Testis (tissue), 3 donors: Measurements from ENCODE around the gene CARD18. TPM values are rescaled to one million over a fixed set of nuclear protein-coding genes. Genes with fewer than 3 reads are reported as not detected.

Source experiments
- DNase-seq: peaks from one replicate; pipeline ENCODE4 v3.0.0-alpha.2; 2019
- H3K27ac ChIP-seq, 2 donors: fragments of 200-600 bp; sonication (generic); one replicate each; pipeline ENCODE4 v1.5.1; 2019
- H3K27me3 ChIP-seq: fragments of 200-600 bp; sonication (generic); one replicate; pipeline ENCODE4 v1.5.1; 2019
- H3K36me3 ChIP-seq: fragments of 200-600 bp; sonication (generic); one replicate; pipeline ENCODE4 v1.5.1; 2017; ENCODE audit warnings: low read depth; ENCODE audit errors: missing control alignments
- H3K4me1 ChIP-seq: fragments of 200-600 bp; sonication (generic); one replicate; pipeline ENCODE4 v1.5.1; 2019
- H3K4me3 ChIP-seq, 2 donors: fragments of 200-600 bp; sonication (generic); one replicate each; pipeline ENCODE4 v1.5.1; 2017 to 2019
- H3K9me3 ChIP-seq: fragments of 200-600 bp; sonication (generic); one replicate; pipeline ENCODE4 v1.5.1; 2017
- POLR2A ChIP-seq: fragments of 450-650 bp; IDR thresholded peaks from one replicate; pipeline ENCODE4 v1.6.1; 2017; ENCODE audit warnings: antibody characterized with exemption, mild to moderate bottlenecking, moderate library complexity
- WGBS, 2 donors: methylation state at CpG; one replicate each; pipeline ENCODE4 v1.1.5; 2018; 5-methylcytosine and 5-hydroxymethylcytosine counted together
- intact Hi-C: fragments of 100-400 bp; cut with DNase I; formaldehyde crosslinking; loops from one replicate; pipeline ENCODE4 v1.15.1; 2023; ENCODE audit warnings: low total_unique reads
- polyA plus RNA-seq: library from polyadenylated mRNA; stranded (reverse); fragments of 350-450 nt; fragmentation: Illumina TruSeq; extraction: RNeasy Lipid Tissue Mini Kit (QIAGEN cat#74804); gene quantifications from one replicate; pipeline ENCODE4 v1.2.3, GENCODE V29; 2014; ENCODE audit warnings: low read depth, low replicate concordance; ENCODE audit not compliant: insufficient read depth
- total RNA-seq, 2 donors: library from RNA; depleted of rRNA; stranded (reverse); fragments of >200 nt; gene quantifications; one replicate each; pipeline ENCODE4 v1.2.3, GENCODE V29; 2016
- TF ChIP-seq, protein P1 (sequence below), 3 experiments: fragments of 450-650 bp in 2 of 3; fragments of 200-600 bp in 1 of 3; sonication (generic) in 1 of 3; IDR thresholded peaks; one replicate each; pipeline ENCODE4 v1.5.1; 2016 to 2019; ENCODE audit warnings: antibody characterized with exemption in 3 of 3, mild to moderate bottlenecking in 2 of 3, moderate library complexity in 1 of 3

Gene CARD18
- total and polyA plus RNA-seq, 3 donors from 2014 or later: 0.81 to 2.3 (median 0.92) TPM

DNA sequence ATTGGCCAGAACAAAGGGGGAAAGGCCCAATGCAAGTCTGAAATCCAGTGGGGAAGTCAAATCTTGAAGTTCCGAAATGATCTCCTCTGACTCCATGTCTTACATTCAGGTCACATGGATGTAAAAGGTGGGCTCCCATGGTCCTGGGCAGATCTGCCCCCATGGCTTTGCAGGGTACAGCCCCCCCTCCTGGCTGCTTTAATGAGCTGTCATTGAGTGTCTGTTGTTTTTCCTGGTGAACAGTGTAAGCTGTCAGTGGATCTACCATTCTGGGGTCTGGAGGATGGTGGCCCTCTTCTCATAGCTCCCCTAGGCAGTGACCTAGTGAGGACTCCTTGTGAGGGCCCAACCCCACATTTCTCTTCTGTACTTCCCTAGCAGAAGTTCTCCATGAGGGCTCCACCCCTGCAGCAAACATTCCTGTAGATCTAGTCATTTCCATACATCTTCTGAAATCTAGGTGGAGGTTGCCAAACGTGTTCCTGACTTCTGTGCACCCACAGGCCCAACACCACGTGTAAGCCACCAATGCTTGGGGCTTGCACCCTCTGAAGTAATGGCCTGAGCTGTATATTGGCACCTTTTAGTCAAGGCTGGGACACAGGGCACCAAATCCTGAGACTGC is 9.3 kb downstream of the CARD18 start:
- Histone ChIP-seq H3K36me3 (no peaks in the 10 kb centered on the region), H3K27me3 (no peaks in the 10 kb centered on the region), H3K4me3 (no peak overlapping the region), H3K4me1 (no peaks in the 10 kb centered on the region), H3K9me3 (no peaks in the 10 kb centered on the region), H3K27ac (no peak overlapping the region)
- WGBS, 2 donors: 59 to 66% methylated on average over 3 of the region's 3 CpGs
- no peak for DNase-seq
- TF ChIP-seq POLR2A: no peak
- TF ChIP-seq, protein P1, sequence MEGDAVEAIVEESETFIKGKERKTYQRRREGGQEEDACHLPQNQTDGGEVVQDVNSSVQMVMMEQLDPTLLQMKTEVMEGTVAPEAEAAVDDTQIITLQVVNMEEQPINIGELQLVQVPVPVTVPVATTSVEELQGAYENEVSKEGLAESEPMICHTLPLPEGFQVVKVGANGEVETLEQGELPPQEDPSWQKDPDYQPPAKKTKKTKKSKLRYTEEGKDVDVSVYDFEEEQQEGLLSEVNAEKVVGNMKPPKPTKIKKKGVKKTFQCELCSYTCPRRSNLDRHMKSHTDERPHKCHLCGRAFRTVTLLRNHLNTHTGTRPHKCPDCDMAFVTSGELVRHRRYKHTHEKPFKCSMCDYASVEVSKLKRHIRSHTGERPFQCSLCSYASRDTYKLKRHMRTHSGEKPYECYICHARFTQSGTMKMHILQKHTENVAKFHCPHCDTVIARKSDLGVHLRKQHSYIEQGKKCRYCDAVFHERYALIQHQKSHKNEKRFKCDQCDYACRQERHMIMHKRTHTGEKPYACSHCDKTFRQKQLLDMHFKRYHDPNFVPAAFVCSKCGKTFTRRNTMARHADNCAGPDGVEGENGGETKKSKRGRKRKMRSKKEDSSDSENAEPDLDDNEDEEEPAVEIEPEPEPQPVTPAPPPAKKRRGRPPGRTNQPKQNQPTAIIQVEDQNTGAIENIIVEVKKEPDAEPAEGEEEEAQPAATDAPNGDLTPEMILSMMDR (IDR thresholded peaks at IDR 0.05): no peak
- intact Hi-C loops: no loop called here

DNA sequence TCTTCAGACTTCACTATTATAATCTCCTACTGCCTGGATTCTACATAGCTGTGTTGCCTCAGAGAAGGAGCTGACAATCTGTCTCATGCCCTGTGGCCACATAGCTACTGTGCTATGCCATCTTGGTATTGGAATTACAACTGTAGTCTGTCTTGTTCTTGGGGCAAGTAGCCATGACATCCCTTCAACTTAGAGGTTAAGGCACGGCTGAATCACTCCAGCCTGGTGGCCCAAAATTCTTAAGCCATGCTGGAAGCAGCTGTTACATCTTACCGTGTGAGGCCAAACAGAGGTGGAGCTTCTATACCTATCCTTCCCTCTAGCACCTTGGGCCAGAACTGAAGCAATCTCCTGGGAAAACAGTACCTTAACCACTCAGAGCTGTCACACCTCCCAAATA is 14.8 kb downstream of the CARD18 start:
- intact Hi-C loops: no loop called here
- no peaks in the 10 kb centered on the region for H3K9me3 ChIP-seq
- no peak for DNase-seq
- no peaks in the 10 kb centered on the region for H3K36me3 ChIP-seq
- no peaks in the 10 kb centered on the region for H3K27me3 ChIP-seq
- TF ChIP-seq, protein P1 (IDR thresholded peaks at IDR 0.05): no peak
- no peak for TF ChIP-seq POLR2A
- H3K27ac ChIP-seq: no peak overlapping the region
- no peak overlapping the region for H3K4me3 ChIP-seq
- 81 to 92% methylated on average over 2 of the region's 2 CpGs for WGBS, 2 donors
- no peaks in the 10 kb centered on the region for H3K4me1 ChIP-seq

DNA sequence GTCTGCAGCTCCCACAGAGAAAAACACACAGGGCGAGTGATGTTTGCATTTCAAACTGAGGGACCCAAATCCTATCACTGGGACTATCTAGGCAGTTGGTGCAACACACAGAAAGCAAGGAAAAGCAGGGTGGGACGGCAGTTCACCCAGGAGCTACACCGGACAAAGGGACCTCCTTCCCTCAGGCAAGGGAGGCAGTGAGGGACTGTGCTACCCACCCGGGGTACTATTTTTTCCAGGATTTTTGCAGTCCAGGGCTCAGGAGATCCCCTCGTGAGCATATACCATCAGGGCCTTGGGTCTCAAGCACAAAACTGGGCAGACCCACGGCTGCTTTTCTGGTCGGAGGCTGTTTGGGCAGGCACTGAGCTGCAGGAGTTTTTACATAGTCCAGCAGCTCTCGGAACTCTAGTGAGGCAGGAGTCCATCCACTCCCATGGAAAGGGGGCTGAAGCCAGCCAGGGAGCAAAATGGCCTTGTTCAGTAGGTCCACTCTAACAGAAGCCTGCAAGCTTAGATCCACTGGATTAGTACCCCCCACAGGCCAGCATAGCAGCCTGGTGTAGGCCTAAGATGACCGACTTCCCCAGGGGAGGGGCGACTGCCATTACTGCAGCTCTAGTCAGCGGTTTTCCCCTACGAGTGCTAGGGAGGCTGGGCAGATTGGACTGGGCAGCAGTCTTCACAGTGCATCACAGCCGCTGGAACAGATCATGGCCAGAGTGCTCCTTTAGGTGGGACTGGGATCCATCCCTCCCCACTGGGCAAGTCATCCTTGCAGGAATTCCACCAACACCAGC is 28.2 kb downstream of the CARD18 start:
- no peaks in the 10 kb centered on the region for H3K9me3 ChIP-seq
- TF ChIP-seq, protein P1 (IDR thresholded peaks at IDR 0.05): no peak
- TF ChIP-seq POLR2A: no peak

GRCh38 chr11:105110688-105111030 is 28.9 kb downstream of the CARD18 start:
- Histone ChIP-seq H3K9me3 (no peaks in the 10 kb centered on the region), H3K36me3 (no peaks in the 10 kb centered on the region), H3K27ac (no peak overlapping the region), H3K4me3 (no peak overlapping the region), H3K4me1 (no peaks in the 10 kb centered on the region), H3K27me3 (no peaks in the 10 kb centered on the region)
- intact Hi-C loops: no loop called here
- no peak for DNase-seq
- no peak for TF ChIP-seq POLR2A
- TF ChIP-seq, protein P1 (IDR thresholded peaks at IDR 0.05): no peak
- 27 to 39% methylated on average over 2 of the region's 2 CpGs for WGBS, 2 donors

More for the DNA sequence above, 28.2 kb downstream of the CARD18 start:
- Histone ChIP-seq H3K4me1 (no peaks in the 10 kb centered on the region), H3K4me3 (no peak overlapping the region), H3K27me3 (no peaks in the 10 kb centered on the region), H3K36me3 (no peaks in the 10 kb centered on the region), H3K27ac (no peak overlapping the region)
- 51 to 68% methylated on average over 7 to 13 of the region's 13 CpGs for WGBS, 2 donors
- intact Hi-C loops: no loop called here
- no peak for DNase-seq
